Measurements from ENCODE around the gene TNP2. TPM values are rescaled to one million over a fixed set of nuclear protein-coding genes. Genes with fewer than 3 reads are reported as not detected.

TNP2 gene
- total and polyA plus RNA-seq, 9 of the 15 experiments (the other 6 are each of a cell fraction or from before 2014, with no cell fraction given): not detected

DNA sequence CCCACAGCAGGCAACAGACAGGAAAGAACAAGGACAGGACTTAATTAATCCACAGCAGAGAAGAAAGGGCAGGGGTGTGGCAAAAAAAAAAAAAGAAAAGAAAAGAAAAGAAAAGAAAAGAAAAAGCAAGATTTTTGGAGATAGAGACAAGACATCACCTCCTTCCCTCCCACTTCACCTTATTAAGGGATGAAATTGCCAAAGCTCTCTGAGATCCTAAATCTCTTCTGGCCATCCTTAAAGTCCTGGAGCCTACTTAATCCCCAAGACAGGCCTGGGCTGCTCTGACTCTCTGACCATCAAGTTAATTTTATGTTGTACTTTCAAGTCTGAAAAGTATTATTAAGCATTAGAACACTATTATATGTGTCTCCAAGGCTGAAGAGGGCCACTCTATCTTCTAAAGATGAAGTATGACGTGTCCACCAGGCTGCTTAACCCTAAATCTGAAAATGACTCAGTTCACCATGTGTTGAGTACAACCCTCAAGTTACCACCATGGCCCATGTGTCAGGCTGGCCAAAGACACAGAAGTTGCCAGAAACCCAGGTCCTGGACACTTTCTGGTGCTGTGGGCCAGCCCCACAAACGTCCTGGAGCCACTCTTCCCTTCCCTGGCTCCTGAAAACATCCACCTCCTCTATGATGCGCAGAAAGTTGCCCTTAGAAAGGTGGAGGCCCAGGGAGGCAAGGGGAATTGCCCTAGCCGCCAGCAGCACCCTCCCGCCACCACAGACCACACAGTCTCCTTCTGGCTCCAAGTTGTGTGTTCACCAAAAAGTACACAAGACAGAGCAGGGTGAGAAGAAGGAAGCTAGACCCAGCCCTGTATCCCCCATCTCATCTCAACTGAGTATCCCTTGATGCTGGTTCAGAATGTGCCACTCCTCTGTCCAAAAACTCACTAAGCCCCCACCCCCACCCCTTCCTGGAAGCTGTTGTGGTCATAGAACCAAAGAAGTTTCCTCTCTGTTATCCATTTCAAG, 15.8 kb downstream of the TNP2 start (continued):
- TF ChIP-seq ZNF165 (CRISPR knock-in tag; IDR thresholded peaks at IDR 0.05; ENCODE audit: borderline replicate concordance) (no peak), STAG1 (CRISPR knock-in tag; IDR thresholded peaks at IDR 0.05; ENCODE audit: borderline replicate concordance) (no peak), ZBTB17 (CRISPR knock-in tag; IDR thresholded peaks at IDR 0.05) (no peak), PHF8 (IDR thresholded peaks at IDR 0.05; ENCODE audit: borderline replicate concordance, low read length) (no peak), ARID1B (IDR thresholded peaks at IDR 0.05) (no peak), RBBP5 (IDR thresholded peaks at IDR 0.05; ENCODE audit: borderline replicate concordance, insufficient read depth, low read length, poor library complexity, severe bottlenecking) (no peak)
- TF ChIP-seq, protein P1, sequence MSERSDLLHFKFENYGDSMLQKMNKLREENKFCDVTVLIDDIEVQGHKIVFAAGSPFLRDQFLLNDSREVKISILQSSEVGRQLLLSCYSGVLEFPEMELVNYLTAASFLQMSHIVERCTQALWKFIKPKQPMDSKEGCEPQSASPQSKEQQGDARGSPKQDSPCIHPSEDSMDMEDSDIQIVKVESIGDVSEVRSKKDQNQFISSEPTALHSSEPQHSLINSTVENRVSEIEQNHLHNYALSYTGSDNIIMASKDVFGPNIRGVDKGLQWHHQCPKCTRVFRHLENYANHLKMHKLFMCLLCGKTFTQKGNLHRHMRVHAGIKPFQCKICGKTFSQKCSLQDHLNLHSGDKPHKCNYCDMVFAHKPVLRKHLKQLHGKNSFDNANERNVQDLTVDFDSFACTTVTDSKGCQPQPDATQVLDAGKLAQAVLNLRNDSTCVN (CRISPR knock-in tag; IDR thresholded peaks at IDR 0.05): no peak
- TF ChIP-seq, protein P2, sequence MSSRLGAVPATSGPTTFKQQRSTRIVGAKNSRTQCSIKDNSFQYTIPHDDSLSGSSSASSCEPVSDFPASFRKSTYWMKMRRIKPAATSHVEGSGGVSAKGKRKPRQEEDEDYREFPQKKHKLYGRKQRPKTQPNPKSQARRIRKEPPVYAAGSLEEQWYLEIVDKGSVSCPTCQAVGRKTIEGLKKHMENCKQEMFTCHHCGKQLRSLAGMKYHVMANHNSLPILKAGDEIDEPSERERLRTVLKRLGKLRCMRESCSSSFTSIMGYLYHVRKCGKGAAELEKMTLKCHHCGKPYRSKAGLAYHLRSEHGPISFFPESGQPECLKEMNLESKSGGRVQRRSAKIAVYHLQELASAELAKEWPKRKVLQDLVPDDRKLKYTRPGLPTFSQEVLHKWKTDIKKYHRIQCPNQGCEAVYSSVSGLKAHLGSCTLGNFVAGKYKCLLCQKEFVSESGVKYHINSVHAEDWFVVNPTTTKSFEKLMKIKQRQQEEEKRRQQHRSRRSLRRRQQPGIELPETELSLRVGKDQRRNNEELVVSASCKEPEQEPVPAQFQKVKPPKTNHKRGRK (tag; IDR thresholded peaks at IDR 0.05): 0 out of 2 replicates have a peak, but pooled peaks have one; percentile 22
- TF ChIP-seq, protein P3, sequence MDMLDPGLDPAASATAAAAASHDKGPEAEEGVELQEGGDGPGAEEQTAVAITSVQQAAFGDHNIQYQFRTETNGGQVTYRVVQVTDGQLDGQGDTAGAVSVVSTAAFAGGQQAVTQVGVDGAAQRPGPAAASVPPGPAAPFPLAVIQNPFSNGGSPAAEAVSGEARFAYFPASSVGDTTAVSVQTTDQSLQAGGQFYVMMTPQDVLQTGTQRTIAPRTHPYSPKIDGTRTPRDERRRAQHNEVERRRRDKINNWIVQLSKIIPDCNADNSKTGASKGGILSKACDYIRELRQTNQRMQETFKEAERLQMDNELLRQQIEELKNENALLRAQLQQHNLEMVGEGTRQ (CRISPR knock-in tag; IDR thresholded peaks at IDR 0.05): no peak
- TF ChIP-seq, protein P4, sequence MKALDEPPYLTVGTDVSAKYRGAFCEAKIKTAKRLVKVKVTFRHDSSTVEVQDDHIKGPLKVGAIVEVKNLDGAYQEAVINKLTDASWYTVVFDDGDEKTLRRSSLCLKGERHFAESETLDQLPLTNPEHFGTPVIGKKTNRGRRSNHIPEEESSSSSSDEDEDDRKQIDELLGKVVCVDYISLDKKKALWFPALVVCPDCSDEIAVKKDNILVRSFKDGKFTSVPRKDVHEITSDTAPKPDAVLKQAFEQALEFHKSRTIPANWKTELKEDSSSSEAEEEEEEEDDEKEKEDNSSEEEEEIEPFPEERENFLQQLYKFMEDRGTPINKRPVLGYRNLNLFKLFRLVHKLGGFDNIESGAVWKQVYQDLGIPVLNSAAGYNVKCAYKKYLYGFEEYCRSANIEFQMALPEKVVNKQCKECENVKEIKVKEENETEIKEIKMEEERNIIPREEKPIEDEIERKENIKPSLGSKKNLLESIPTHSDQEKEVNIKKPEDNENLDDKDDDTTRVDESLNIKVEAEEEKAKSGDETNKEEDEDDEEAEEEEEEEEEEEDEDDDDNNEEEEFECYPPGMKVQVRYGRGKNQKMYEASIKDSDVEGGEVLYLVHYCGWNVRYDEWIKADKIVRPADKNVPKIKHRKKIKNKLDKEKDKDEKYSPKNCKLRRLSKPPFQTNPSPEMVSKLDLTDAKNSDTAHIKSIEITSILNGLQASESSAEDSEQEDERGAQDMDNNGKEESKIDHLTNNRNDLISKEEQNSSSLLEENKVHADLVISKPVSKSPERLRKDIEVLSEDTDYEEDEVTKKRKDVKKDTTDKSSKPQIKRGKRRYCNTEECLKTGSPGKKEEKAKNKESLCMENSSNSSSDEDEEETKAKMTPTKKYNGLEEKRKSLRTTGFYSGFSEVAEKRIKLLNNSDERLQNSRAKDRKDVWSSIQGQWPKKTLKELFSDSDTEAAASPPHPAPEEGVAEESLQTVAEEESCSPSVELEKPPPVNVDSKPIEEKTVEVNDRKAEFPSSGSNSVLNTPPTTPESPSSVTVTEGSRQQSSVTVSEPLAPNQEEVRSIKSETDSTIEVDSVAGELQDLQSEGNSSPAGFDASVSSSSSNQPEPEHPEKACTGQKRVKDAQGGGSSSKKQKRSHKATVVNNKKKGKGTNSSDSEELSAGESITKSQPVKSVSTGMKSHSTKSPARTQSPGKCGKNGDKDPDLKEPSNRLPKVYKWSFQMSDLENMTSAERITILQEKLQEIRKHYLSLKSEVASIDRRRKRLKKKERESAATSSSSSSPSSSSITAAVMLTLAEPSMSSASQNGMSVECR (CRISPR knock-in tag; IDR thresholded peaks at IDR 0.05): no peak
- TF ChIP-seq, protein P5, sequence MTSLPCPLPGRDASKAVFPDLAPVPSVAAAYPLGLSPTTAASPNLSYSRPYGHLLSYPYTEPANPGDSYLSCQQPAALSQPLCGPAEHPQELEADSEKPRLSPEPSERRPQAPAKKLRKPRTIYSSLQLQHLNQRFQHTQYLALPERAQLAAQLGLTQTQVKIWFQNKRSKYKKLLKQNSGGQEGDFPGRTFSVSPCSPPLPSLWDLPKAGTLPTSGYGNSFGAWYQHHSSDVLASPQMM (CRISPR knock-in tag; IDR thresholded peaks at IDR 0.05): no peak
- TF ChIP-seq, protein P6, sequence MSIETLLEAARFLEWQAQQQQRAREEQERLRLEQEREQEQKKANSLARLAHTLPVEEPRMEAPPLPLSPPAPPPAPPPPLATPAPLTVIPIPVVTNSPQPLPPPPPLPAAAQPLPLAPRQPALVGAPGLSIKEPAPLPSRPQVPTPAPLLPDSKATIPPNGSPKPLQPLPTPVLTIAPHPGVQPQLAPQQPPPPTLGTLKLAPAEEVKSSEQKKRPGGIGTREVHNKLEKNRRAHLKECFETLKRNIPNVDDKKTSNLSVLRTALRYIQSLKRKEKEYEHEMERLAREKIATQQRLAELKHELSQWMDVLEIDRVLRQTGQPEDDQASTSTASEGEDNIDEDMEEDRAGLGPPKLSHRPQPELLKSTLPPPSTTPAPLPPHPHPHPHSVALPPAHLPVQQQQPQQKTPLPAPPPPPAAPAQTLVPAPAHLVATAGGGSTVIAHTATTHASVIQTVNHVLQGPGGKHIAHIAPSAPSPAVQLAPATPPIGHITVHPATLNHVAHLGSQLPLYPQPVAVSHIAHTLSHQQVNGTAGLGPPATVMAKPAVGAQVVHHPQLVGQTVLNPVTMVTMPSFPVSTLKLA (conservative IDR thresholded peaks at IDR 0.05): no peak

Data from K562 (cell line).